Measurements from ENCODE around the gene RBMS3. TPM values are rescaled to one million over a fixed set of nuclear protein-coding genes. Genes with fewer than 3 reads are reported as not detected.
"Not testable (repeated sequence)": the region's sequence is repeated elsewhere in the genome, so short reads cannot be mapped to it uniquely, and the experiment has no call there.

RBMS3 gene
- polyA plus RNA-seq, 3 donors from 2014 or later: not detected

- no peaks in the 10 kb centered on the region for H3K4me1 Mint-ChIP-seq
- no peaks in the 10 kb centered on the region for H3K27me3 Mint-ChIP-seq (ENCODE audit: low read depth in 3 of 3)
- H3K36me3 Mint-ChIP-seq: no peaks in the 10 kb centered on the region
- H3K4me3 Mint-ChIP-seq: no peak overlapping the region
- H3K27ac Mint-ChIP-seq: no peak overlapping the region
- no peak for DNase-seq
- peaks cover 0 to 18% (median 4%) of the 10 kb centered on the region in 6 donors for H3K9me3 Mint-ChIP-seq
Observed at GRCh38 chr3:29374226-29374625, 93.4 kb downstream of the RBMS3 start.

GRCh38 chr3:29379097-29379496, 98.2 kb downstream of the RBMS3 start:
- H3K27ac Mint-ChIP-seq: no peak overlapping the region
- H3K4me1 Mint-ChIP-seq: no peaks in the 10 kb centered on the region
- H3K4me3 Mint-ChIP-seq: no peak overlapping the region
- no peak for DNase-seq
- peaks cover 2 to 19% (median 4%) of the 10 kb centered on the region in 6 donors for H3K9me3 Mint-ChIP-seq
- H3K27me3 Mint-ChIP-seq (ENCODE audit: low read depth in 3 of 3): no peaks in the 10 kb centered on the region
- no peaks in the 10 kb centered on the region for H3K36me3 Mint-ChIP-seq

DNA sequence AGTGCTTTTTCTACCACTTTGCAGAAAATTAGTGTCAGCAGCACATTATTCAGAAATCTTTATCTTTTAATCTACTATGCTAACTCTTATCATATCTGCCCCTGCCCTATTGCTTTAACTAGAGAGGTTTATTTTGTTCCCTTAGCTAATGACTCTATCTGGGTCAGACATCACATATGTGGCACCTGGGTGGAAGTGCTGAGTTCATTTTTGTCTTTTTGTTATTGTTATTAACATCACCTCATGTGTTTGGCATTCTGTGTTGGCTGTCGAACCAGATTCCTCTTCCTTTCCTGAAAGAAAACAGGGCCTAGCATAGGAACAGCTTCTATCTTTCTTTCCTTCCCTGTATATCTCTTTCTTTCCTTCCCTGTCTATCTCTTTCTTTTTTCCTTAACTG, 100.7 kb downstream of the RBMS3 start:
- Mint-ChIP-seq H3K27ac (no peak overlapping the region), H3K9me3 (peaks cover 3 to 16% (median 9%) of the 10 kb centered on the region in 6 donors)

DNA sequence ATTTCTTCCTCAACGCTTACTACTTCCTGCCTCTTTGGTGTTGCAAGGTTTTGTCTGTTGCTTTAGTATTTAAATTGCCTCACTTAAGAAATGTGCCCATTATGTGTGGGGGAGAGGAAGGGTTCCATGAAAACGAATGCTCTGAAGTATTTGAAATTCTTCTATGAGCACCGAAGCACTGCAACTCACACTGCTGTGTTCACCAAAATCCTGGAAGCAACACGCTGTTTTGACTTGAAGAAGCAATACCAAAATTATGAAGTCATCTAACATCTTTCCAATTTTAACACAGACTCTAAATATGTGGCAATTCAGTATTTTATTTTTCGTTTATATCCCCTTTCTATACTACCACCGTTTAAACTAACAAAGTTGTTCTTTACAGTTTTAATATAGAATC, 101.5 kb downstream of the RBMS3 start:
- peaks cover 2 to 22% (median 12%) of the 10 kb centered on the region in 6 donors for H3K9me3 Mint-ChIP-seq
- H3K36me3 Mint-ChIP-seq: no peaks in the 10 kb centered on the region
- no peak overlapping the region for H3K27ac Mint-ChIP-seq
- H3K27me3 Mint-ChIP-seq (ENCODE audit: low read depth in 3 of 3): no peaks in the 10 kb centered on the region
- H3K4me3 Mint-ChIP-seq: no peak overlapping the region
- no peak for DNase-seq
- no peaks in the 10 kb centered on the region for H3K4me1 Mint-ChIP-seq

More for the DNA sequence above, 100.7 kb downstream of the RBMS3 start:
- Mint-ChIP-seq H3K4me3 (no peak overlapping the region), H3K27me3 (ENCODE audit: low read depth in 3 of 3) (no peaks in the 10 kb centered on the region), H3K36me3 (no peaks in the 10 kb centered on the region), H3K4me1 (no peaks in the 10 kb centered on the region)
- no peak for DNase-seq

GRCh38 chr3:29382845-29383244, 102.0 kb downstream of the RBMS3 start:
- peaks cover 1 to 22% (median 12%) of the 10 kb centered on the region in 6 donors for H3K9me3 Mint-ChIP-seq
- no peak overlapping the region for H3K27ac Mint-ChIP-seq

DNA sequence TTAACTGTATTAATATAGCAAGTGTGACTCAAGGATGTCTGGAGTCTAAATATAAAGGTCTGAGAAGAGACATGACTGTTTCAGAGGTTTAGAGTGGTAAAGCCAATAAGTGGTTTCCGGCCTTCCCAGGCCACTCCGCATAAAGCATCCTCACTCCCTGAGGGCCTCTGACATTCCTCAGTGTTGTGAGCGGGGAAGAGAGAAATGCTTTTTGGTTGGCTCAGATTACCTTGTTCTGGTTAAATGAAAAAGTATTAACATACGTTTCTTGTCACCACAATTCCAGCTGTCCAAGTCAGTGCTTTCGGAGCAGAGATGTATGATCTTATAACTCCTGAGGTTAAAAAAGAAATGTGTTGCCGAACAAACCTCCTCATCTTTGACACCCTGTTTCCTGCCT, 103.8 kb downstream of the RBMS3 start:
- DNase-seq: no peak
- Mint-ChIP-seq H3K27ac (no peak overlapping the region), H3K9me3 (peaks cover 3 to 22% (median 13%) of the 10 kb centered on the region in 6 donors), H3K4me1 (no peaks in the 10 kb centered on the region), H3K36me3 (no peaks in the 10 kb centered on the region), H3K4me3 (no peak overlapping the region), H3K27me3 (ENCODE audit: low read depth in 3 of 3) (no peaks in the 10 kb centered on the region)

More at GRCh38 chr3:29382845-29383244, 102.0 kb downstream of the RBMS3 start:
- H3K27me3 Mint-ChIP-seq (ENCODE audit: low read depth in 3 of 3): no peaks in the 10 kb centered on the region
- DNase-seq: no peak
- H3K36me3 Mint-ChIP-seq: no peaks in the 10 kb centered on the region
- H3K4me3 Mint-ChIP-seq: no peak overlapping the region
- no peaks in the 10 kb centered on the region for H3K4me1 Mint-ChIP-seq

GRCh38 chr3:29385046-29385830, 104.4 kb downstream of the RBMS3 start:
- Mint-ChIP-seq H3K4me1 (no peaks in the 10 kb centered on the region), H3K36me3 (no peaks in the 10 kb centered on the region)

DNA sequence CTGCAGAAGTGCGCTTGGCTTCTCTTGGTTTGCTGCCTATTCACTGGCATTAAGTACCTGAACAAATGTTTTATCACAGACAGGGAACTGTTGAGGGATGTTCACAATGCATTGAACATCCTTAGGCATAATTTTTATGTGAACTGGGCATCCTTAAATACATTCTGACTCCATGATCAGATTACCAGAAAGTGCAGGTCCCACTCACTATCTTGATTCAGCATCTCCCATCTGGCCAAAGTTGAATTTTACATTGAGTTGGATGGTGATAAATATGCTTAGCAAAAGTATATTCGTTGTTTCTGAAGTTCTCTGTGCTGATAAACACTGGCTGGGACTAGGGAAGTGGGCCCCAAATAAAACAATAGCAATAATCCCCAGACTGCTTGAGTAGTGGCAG, 108.5 kb downstream of the RBMS3 start:
- H3K27me3 Mint-ChIP-seq (ENCODE audit: low read depth in 3 of 3): peaks cover 0 to 3% (median 2%) of the 10 kb centered on the region in 3 donors
- H3K36me3 Mint-ChIP-seq: no peaks in the 10 kb centered on the region
- DNase-seq: no peak
- no peak overlapping the region for H3K27ac Mint-ChIP-seq
- H3K4me3 Mint-ChIP-seq: no peak overlapping the region
- H3K4me1 Mint-ChIP-seq: no peaks in the 10 kb centered on the region
- H3K9me3 Mint-ChIP-seq: peaks cover 8 to 24% (median 16%) of the 10 kb centered on the region in 6 donors

More at GRCh38 chr3:29385046-29385830, 104.4 kb downstream of the RBMS3 start:
- no peaks in the 10 kb centered on the region for H3K27me3 Mint-ChIP-seq (ENCODE audit: low read depth in 3 of 3)
- H3K27ac Mint-ChIP-seq: no peak overlapping the region
- no peak for DNase-seq
- peaks cover 3 to 22% (median 12%) of the 10 kb centered on the region in 6 donors for H3K9me3 Mint-ChIP-seq
- no peak overlapping the region for H3K4me3 Mint-ChIP-seq

DNA sequence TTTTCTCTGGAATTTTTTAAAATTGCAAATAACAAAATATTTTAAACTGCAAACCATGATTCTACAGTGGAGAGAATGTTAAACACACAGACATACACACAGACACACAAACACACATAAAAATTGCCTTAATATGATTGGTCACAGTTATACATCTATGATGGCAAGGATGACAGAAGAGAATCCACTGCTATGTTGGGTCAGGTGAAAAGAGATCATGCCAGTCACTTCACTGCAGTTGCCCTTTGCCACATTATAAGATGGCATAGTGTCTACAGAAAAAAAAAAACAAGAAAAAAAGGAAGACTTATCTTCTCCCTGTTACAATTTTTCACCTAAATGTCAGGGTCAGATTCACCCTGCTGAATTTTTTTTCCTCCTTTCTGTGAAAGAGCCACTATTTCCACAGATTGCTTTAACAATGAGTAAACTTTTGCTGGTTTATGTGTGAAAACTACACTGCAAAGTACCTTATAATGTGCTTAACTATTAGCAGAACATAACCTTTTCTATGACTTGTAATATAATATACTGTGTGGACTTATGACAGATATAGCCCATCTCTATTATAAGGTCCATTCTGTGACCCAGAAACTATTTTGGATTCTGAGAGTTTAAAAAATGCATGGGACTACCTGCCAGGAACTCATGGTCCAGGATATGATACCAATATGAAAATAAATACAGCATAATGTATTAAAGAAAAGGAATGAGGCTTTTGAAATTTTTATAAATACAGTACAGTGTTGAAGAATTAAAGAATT, 111.9 kb downstream of the RBMS3 start:
- Mint-ChIP-seq H3K36me3 (no peaks in the 10 kb centered on the region), H3K27me3 (ENCODE audit: low read depth in 3 of 3) (peaks cover 0 to 4% (median 3%) of the 10 kb centered on the region in 3 donors), H3K4me3 (no peak overlapping the region), H3K9me3 (peaks cover 7 to 21% (median 13%) of the 10 kb centered on the region in 6 donors), H3K27ac (no peak overlapping the region), H3K4me1 (no peaks in the 10 kb centered on the region)
- DNase-seq: no peak

- H3K36me3 Mint-ChIP-seq; H3K4me3 Mint-ChIP-seq; H3K27me3 Mint-ChIP-seq (ENCODE audit: low read depth in 3 of 3); DNase-seq; H3K27ac Mint-ChIP-seq; H3K4me1 Mint-ChIP-seq: not testable (repeated sequence)
- H3K9me3 Mint-ChIP-seq: peaks cover 8 to 31% (median 12%) of the 10 kb centered on the region in 6 donors
Observed at GRCh38 chr3:29393946-29394345, 113.1 kb downstream of the RBMS3 start.

DNA sequence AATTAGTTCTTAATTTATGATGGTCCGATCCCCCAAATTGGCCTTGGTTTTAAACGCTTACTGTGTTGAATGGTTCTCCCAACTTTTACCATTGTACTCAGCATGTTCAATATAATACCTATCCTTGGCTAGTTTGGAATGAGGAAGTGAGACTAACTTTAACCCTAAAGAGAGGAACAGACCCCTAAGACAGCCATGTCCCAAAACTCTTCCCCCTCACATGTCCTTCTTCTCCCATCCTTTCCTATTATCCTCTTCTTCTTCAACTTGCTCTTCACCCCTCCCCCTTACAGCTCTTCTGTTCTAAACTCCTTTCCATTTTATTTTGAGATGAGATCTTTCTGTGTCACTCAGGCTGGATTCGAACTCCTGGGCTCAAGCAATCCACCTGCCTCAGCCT, 116.5 kb downstream of the RBMS3 start:
- Mint-ChIP-seq H3K27ac (no peak overlapping the region), H3K27me3 (ENCODE audit: low read depth in 3 of 3) (peaks cover 0 to 6% (median 3%) of the 10 kb centered on the region in 3 donors), H3K9me3 (peaks cover 4 to 36% (median 13%) of the 10 kb centered on the region in 6 donors), H3K36me3 (no peaks in the 10 kb centered on the region), H3K4me1 (no peaks in the 10 kb centered on the region), H3K4me3 (no peak overlapping the region)
- no peak for DNase-seq

GRCh38 chr3:29398787-29399186, 117.9 kb downstream of the RBMS3 start:
- Mint-ChIP-seq H3K27ac (no peak overlapping the region), H3K27me3 (ENCODE audit: low read depth in 3 of 3) (peaks cover 0 to 4% (median 0%) of the 10 kb centered on the region in 3 donors), H3K9me3 (peaks cover 0 to 36% (median 9%) of the 10 kb centered on the region in 6 donors), H3K4me1 (no peaks in the 10 kb centered on the region), H3K4me3 (no peak overlapping the region), H3K36me3 (no peaks in the 10 kb centered on the region)
- DNase-seq: no peak

- Mint-ChIP-seq H3K27me3 (ENCODE audit: low read depth in 3 of 3) (peaks cover 0 to 1% (median 0%) of the 10 kb centered on the region in 3 donors), H3K4me1 (no peaks in the 10 kb centered on the region), H3K9me3 (peaks cover 0 to 21% (median 2%) of the 10 kb centered on the region in 6 donors), H3K36me3 (no peaks in the 10 kb centered on the region), H3K4me3 (no peak overlapping the region), H3K27ac (no peak overlapping the region)
- no peak for DNase-seq
Observed at GRCh38 chr3:29406291-29406832, 125.5 kb downstream of the RBMS3 start.

- DNase-seq: no peak
- no peak overlapping the region for H3K4me3 Mint-ChIP-seq
- no peaks in the 10 kb centered on the region for H3K4me1 Mint-ChIP-seq
- H3K36me3 Mint-ChIP-seq: no peaks in the 10 kb centered on the region
- no peak overlapping the region for H3K27ac Mint-ChIP-seq
- H3K9me3 Mint-ChIP-seq: peaks cover 0 to 21% (median under 1%) of the 10 kb centered on the region in 6 donors
- H3K27me3 Mint-ChIP-seq (ENCODE audit: low read depth in 3 of 3): no peaks in the 10 kb centered on the region
Observed at GRCh38 chr3:29408676-29409075, 127.8 kb downstream of the RBMS3 start.
